GM23338 (cell line): ENCODE results near the gene RAPGEF4. TPM values are rescaled to one million over a fixed set of nuclear protein-coding genes. Genes with fewer than 3 reads are reported as not detected.

Experiments
- ATAC-seq: fragments of 200-7000 bp; cut with Tn5 transposase; 3 replicates; pipeline ENCODE4 v1.9.1; 2020
- DNase-seq: peaks from one replicate; pipeline ENCODE4 v3.0.0-alpha.2; 2015; ENCODE audit warnings: low spot score
- H2AFZ ChIP-seq: fragments of 200-600 bp; sonication (generic); 2 replicates; pipeline ENCODE4 v1.8.0; 2016; ENCODE audit warnings: antibody characterized with exemption, mild to moderate bottlenecking, moderate library complexity
- H3F3A ChIP-seq: fragments of 200-600 bp; sonication (generic); replicated peaks from 2 replicates; pipeline ENCODE4 v1.8.0; 2017; ENCODE audit warnings: antibody characterized with exemption, mixed run types, low read depth
- H3K27ac ChIP-seq: fragments of 200-600 bp; sonication (generic); 2 replicates; pipeline ENCODE4 v1.6.1; 2016; ENCODE audit warnings: low read depth
- H3K27me3 ChIP-seq: fragments of 200-600 bp; sonication (generic); 2 replicates; pipeline ENCODE4 v1.8.0; 2016; ENCODE audit warnings: mild to moderate bottlenecking, mixed run types, moderate library complexity; ENCODE audit not compliant: insufficient read depth
- H3K36me3 ChIP-seq: fragments of 200-600 bp; sonication (generic); 2 replicates; pipeline ENCODE4 v1.8.0; 2016; ENCODE audit warnings: mild to moderate bottlenecking; ENCODE audit not compliant: insufficient read depth
- H3K4me1 ChIP-seq: fragments of 200-600 bp; sonication (generic); 2 replicates; pipeline ENCODE4 v1.8.0; 2016; ENCODE audit warnings: mild to moderate bottlenecking, moderate library complexity; ENCODE audit not compliant: insufficient read depth
- H3K4me2 ChIP-seq: fragments of 200-600 bp; sonication (generic); 2 replicates; pipeline ENCODE4 v1.7.1; 2017; ENCODE audit warnings: mixed run types
- H3K4me3 ChIP-seq: fragments of 200-600 bp; sonication (generic); 2 replicates; pipeline ENCODE4 v1.6.1; 2016; ENCODE audit warnings: mixed run types
- H3K79me2 ChIP-seq: fragments of 200-600 bp; sonication (generic); replicated peaks from 2 replicates; pipeline ENCODE4 v1.8.0; 2017; ENCODE audit warnings: mild to moderate bottlenecking; ENCODE audit not compliant: insufficient read depth
- H3K9me2 ChIP-seq: fragments of 200-600 bp; sonication (generic); 2 replicates; pipeline ENCODE4 v1.8.0; 2017; ENCODE audit not compliant: insufficient read depth
- H4K20me1 ChIP-seq: fragments of 200-600 bp; sonication (generic); replicated peaks from 2 replicates; pipeline ENCODE4 v1.8.0; 2017; ENCODE audit warnings: mild to moderate bottlenecking; ENCODE audit not compliant: insufficient read depth
- H3K27ac Mint-ChIP-seq: 2 replicates; pipeline ENCODE4 v1.8.0; 2020; ENCODE audit warnings: inconsistent platforms, mild to moderate bottlenecking, moderate library complexity, mixed read lengths
- H3K27me3 Mint-ChIP-seq: 3 replicates; pipeline ENCODE4 v1.8.0; 2022; ENCODE audit warnings: low read depth, mild to moderate bottlenecking, moderate library complexity, mixed read lengths, inconsistent platforms; ENCODE audit not compliant: insufficient read depth, poor library complexity
- H3K36me3 Mint-ChIP-seq: 3 replicates; pipeline ENCODE4 v1.8.0; 2021; ENCODE audit warnings: low read depth, mild to moderate bottlenecking, inconsistent platforms, moderate library complexity, mixed read lengths
- H3K4me1 Mint-ChIP-seq: 3 replicates; pipeline ENCODE4 v1.8.0; 2020; ENCODE audit warnings: mild to moderate bottlenecking, inconsistent platforms, mixed read lengths
- H3K4me3 Mint-ChIP-seq: 3 replicates; pipeline ENCODE4 v1.8.0; 2021; ENCODE audit warnings: moderate library complexity, mild to moderate bottlenecking, inconsistent platforms, mixed read lengths
- H3K9me3 Mint-ChIP-seq: 3 replicates; pipeline ENCODE4 v1.8.0; 2020; ENCODE audit warnings: moderate library complexity, mild to moderate bottlenecking, inconsistent platforms, mixed read lengths
- CREB1 ChIP-seq: fragments of 250-450 bp; sonication (Bioruptor Pico); IDR thresholded peaks from 2 replicates; pipeline ENCODE4 v1.5.0; 2020; ENCODE audit warnings: low read depth, mild to moderate bottlenecking, moderate library complexity
- CTCF ChIP-seq, 2 experiments: fragments of 200-600 bp in 1 of 2; sonication (generic) in 1 of 2; conservative IDR thresholded peaks; 2 replicates each; pipeline versions ENCODE4 v1.5.1 to v1.6.1; 2016 to 2017; ENCODE audit warnings: antibody characterized with exemption in 2 of 2, low read depth in 2 of 2, mild to moderate bottlenecking in 2 of 2, moderate library complexity in 1 of 2
- EZH2 ChIP-seq: fragments of 200-600 bp; sonication (generic); IDR thresholded peaks from one replicate; pipeline ENCODE4 v1.8.0; 2017; ENCODE audit warnings: antibody characterized with exemption, mild to moderate bottlenecking, low read depth; ENCODE audit not compliant: unreplicated experiment
- EZH2phosphoT487 ChIP-seq: fragments of 200-600 bp; sonication (generic); IDR thresholded peaks from one replicate; pipeline ENCODE4 v1.8.1; 2018; ENCODE audit warnings: antibody characterized with exemption; ENCODE audit not compliant: unreplicated experiment
- JUNB ChIP-seq: IDR thresholded peaks from one replicate; pipeline ENCODE4 v1.6.1; 2016; ENCODE audit warnings: antibody characterized with exemption; ENCODE audit not compliant: unreplicated experiment
- NANOG ChIP-seq: IDR thresholded peaks from 2 replicates; pipeline ENCODE4 v1.6.1; 2016; ENCODE audit warnings: antibody characterized with exemption, borderline replicate concordance
- POLR2AphosphoS5 ChIP-seq: IDR thresholded peaks from 2 replicates; pipeline ENCODE4 v1.6.1; 2016; ENCODE audit warnings: antibody characterized with exemption, low read depth
- STAT1 ChIP-seq: IDR thresholded peaks from one replicate; pipeline ENCODE4 v1.6.1; 2016; ENCODE audit warnings: antibody characterized with exemption; ENCODE audit not compliant: unreplicated experiment
- ZNF114 ChIP-seq: fragments of 250-450 bp; sonication (Bioruptor Pico); IDR thresholded peaks from 2 replicates; pipeline ENCODE4 v1.5.0; 2020; ENCODE audit warnings: mild to moderate bottlenecking, moderate library complexity
- ZNF331 ChIP-seq: fragments of 250-450 bp; sonication (Bioruptor Pico); IDR thresholded peaks from 2 replicates; pipeline ENCODE4 v1.5.0; 2020; ENCODE audit warnings: low read depth, mild to moderate bottlenecking, moderate library complexity
- ZNF462 ChIP-seq: fragments of 250-450 bp; sonication (Bioruptor Pico); IDR thresholded peaks from 2 replicates; pipeline ENCODE4 v1.5.0; 2020; ENCODE audit warnings: mild to moderate bottlenecking, moderate library complexity
- polyA plus RNA-seq: library from polyadenylated mRNA; unstranded; fragments of >200 nt; fragmentation: Nextera tagmentation; extraction: Ambion mirVana; gene quantifications from 2 replicates; pipeline ENCODE4 v1.2.1, GENCODE V29; 2016
- total RNA-seq: library from RNA; depleted of rRNA; stranded (reverse); fragments of >200 nt; shearing (Covaris generic); gene quantifications from 2 replicates; pipeline ENCODE4 v1.2.3, GENCODE V29; 2014
- TF ChIP-seq, protein P1 (sequence below): IDR thresholded peaks from one replicate; pipeline ENCODE4 v1.6.1; 2018; ENCODE audit warnings: antibody characterized with exemption; ENCODE audit not compliant: unreplicated experiment
- TF ChIP-seq, protein P2 (sequence below): IDR thresholded peaks from 2 replicates; pipeline ENCODE4 v1.6.1; 2016; ENCODE audit warnings: antibody characterized with exemption

Gene RAPGEF4
- total and polyA plus RNA-seq, 2 experiments from 2014 or later = 1.7 to 4.7 TPM

DNA sequence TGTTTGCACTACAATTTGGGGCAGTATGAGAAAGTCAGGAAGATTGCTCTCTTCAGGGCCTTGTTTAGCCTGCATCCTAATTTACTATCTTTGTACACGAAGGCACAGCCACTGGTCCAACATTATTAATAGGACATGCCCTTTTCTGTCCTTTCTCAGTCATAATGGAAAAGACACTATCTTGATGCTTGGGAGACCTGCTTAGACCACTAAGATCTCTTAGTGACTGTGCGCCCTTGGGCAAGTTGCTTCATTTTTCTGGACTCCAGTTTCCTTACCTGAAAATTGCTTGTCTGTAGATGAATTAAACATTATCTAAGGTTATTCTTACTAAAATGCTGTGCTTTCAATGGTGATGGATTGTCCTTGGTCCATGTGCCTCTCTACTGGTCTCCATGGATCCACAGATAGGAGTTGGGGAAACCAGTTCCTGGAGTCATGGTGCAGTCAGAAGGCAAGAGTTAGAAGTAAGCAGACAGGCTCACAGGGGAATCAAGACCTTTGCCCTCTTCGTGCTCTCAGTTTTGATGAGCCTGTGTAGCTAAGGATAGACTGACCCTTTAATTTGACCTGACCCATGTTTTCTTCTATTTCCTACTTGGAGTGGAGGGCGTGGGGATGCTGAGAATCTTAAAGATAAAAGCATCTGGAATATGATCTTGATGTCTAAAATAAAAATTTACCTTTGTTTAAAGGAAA is 114.0 kb downstream of the RAPGEF4 start:
- Histone ChIP-seq H3K4me2 (no peak overlapping the region), H3F3A (no peaks in the 10 kb centered on the region), H3K36me3 (no peaks in the 10 kb centered on the region), H2AFZ (no peak overlapping the region), H3K27me3 (no peaks in the 10 kb centered on the region), H3K4me1 (no peaks in the 10 kb centered on the region), H3K4me3 (no peak overlapping the region), H4K20me1 (no peaks in the 10 kb centered on the region), H3K79me2 (no peaks in the 10 kb centered on the region), H3K27ac (no peak overlapping the region), H3K9me2 (no peaks in the 10 kb centered on the region)
- H3K4me3 Mint-ChIP-seq = no peak overlapping the region
- no peak for DNase-seq
- TF ChIP-seq ZNF462 (CRISPR knock-in tag) (no peak), CTCF (conservative IDR thresholded peaks at IDR 0.05; ENCODE audit: low read depth in 2 of 2) (no peak), STAT1 (no peak), NANOG (no peak), EZH2phosphoT487 (no peak), CREB1 (CRISPR knock-in tag) (no peak), JUNB (no peak), POLR2AphosphoS5 (no peak), ZNF114 (CRISPR knock-in tag) (no peak), ZNF331 (no peak), EZH2 (no peak)
- TF ChIP-seq, protein P1, sequence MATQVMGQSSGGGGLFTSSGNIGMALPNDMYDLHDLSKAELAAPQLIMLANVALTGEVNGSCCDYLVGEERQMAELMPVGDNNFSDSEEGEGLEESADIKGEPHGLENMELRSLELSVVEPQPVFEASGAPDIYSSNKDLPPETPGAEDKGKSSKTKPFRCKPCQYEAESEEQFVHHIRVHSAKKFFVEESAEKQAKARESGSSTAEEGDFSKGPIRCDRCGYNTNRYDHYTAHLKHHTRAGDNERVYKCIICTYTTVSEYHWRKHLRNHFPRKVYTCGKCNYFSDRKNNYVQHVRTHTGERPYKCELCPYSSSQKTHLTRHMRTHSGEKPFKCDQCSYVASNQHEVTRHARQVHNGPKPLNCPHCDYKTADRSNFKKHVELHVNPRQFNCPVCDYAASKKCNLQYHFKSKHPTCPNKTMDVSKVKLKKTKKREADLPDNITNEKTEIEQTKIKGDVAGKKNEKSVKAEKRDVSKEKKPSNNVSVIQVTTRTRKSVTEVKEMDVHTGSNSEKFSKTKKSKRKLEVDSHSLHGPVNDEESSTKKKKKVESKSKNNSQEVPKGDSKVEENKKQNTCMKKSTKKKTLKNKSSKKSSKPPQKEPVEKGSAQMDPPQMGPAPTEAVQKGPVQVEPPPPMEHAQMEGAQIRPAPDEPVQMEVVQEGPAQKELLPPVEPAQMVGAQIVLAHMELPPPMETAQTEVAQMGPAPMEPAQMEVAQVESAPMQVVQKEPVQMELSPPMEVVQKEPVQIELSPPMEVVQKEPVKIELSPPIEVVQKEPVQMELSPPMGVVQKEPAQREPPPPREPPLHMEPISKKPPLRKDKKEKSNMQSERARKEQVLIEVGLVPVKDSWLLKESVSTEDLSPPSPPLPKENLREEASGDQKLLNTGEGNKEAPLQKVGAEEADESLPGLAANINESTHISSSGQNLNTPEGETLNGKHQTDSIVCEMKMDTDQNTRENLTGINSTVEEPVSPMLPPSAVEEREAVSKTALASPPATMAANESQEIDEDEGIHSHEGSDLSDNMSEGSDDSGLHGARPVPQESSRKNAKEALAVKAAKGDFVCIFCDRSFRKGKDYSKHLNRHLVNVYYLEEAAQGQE = no peak
- TF ChIP-seq, protein P2, sequence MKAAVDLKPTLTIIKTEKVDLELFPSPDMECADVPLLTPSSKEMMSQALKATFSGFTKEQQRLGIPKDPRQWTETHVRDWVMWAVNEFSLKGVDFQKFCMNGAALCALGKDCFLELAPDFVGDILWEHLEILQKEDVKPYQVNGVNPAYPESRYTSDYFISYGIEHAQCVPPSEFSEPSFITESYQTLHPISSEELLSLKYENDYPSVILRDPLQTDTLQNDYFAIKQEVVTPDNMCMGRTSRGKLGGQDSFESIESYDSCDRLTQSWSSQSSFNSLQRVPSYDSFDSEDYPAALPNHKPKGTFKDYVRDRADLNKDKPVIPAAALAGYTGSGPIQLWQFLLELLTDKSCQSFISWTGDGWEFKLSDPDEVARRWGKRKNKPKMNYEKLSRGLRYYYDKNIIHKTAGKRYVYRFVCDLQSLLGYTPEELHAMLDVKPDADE = no peak
- peaks cover 5% of the 10 kb centered on the region; the same call in 2 of the 3 replicates for H3K9me3 Mint-ChIP-seq
- H3K27me3 Mint-ChIP-seq = no peaks in the 10 kb centered on the region
- no peak for ATAC-seq
- no peaks in the 10 kb centered on the region for H3K4me1 Mint-ChIP-seq
- no peaks in the 10 kb centered on the region for H3K36me3 Mint-ChIP-seq
- no peak overlapping the region for H3K27ac Mint-ChIP-seq
